Natural killer cell treated with Interleukin-12 subunit alpha and Interleukin-12 subunit beta and Interleukin-15 and Interleukin-18, amount 100 ng/mL, for 72 hours (primary cell): ENCODE measurements around the gene DOCK2. TPM values are rescaled to one million over a fixed set of nuclear protein-coding genes. Genes with fewer than 3 reads are reported as not detected.
A peak's percentile ranks its signal among the peaks of the same experiment; 100 is the strongest.
"Not testable (repeated sequence)": the region's sequence is repeated elsewhere in the genome, so short reads cannot be mapped to it uniquely, and the experiment has no call there.

Experiments
- ATAC-seq, 2 donors: fragments of 150-1000 bp; cut with Tn5 transposase in 1 of 2; sonication (Bioruptor Pico), chemical (Tn5 transposase) in 1 of 2; 2 replicates each; pipeline ENCODE4 v1.10.0; 2021
- DNase-seq: peaks from one replicate; pipeline ENCODE4 v3.0.0; 2022; ENCODE audit warnings: low spot score
- H3K27ac Mint-ChIP-seq, 2 donors: 1 replicate in 1 of 2; 2 replicates in 1 of 2; pipeline ENCODE4 v1.8.0; 2022; ENCODE audit warnings: mixed read lengths in 2 of 2, mild to moderate bottlenecking in 1 of 2, moderate library complexity in 1 of 2
- H3K27me3 Mint-ChIP-seq, 2 donors: 1 replicate in 1 of 2; 2 replicates in 1 of 2; pipeline ENCODE4 v1.8.0; 2022; ENCODE audit warnings: mixed read lengths in 2 of 2
- H3K36me3 Mint-ChIP-seq: one replicate; pipeline ENCODE4 v1.8.0; 2022; ENCODE audit warnings: mixed read lengths
- H3K4me1 Mint-ChIP-seq, 2 donors: 1 replicate in 1 of 2; 2 replicates in 1 of 2; pipeline ENCODE4 v1.8.0; 2022; ENCODE audit warnings: low read depth in 2 of 2, mixed read lengths in 2 of 2, mild to moderate bottlenecking in 1 of 2
- H3K4me3 Mint-ChIP-seq: one replicate; pipeline ENCODE4 v1.8.0; 2022; ENCODE audit warnings: mixed read lengths
- H3K9me3 Mint-ChIP-seq: 2 replicates; pipeline ENCODE4 v1.8.0; 2022; ENCODE audit warnings: mixed read lengths
- total RNA-seq, 2 donors: library from RNA; stranded (reverse); gene quantifications; one replicate each; pipeline ENCODE4 v1.2.3, GENCODE V29; 2022

DOCK2 gene
- total RNA-seq, 2 donors from 2014 or later, result 461 to 526 TPM

DNA sequence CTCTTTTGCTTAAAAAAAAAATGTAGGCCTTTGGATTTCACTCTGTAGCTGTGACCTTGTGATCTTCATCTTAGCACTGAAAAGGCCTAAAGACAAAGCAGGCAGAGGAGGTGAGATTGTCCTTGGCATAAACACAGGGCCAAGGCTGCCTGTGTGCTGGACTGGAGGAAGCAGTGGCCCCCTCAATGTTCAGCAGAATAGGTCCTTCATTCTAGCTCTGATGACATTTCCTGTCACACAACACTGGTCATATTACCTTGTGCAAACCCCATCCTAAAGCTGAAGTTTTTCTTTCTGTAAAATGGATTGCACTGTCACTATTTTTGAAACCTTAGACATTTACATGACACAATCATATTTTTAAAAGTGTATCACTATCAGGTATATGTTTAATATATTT, 195.8 kb downstream of the DOCK2 start:
- Mint-ChIP-seq H3K4me1 (peaks cover 41 to 47% of the 10 kb centered on the region in 2 donors), H3K9me3 (no peaks in the 10 kb centered on the region), H3K27me3 (no peaks in the 10 kb centered on the region), H3K36me3 (peaks cover 6% of the 10 kb centered on the region), H3K4me3 (no peak overlapping the region), H3K27ac (peak overlapping the region; percentile 11 to 66)
- ATAC-seq (peak in 1 of 2 donors; percentile 59), DNase-seq (no peak)

DNA sequence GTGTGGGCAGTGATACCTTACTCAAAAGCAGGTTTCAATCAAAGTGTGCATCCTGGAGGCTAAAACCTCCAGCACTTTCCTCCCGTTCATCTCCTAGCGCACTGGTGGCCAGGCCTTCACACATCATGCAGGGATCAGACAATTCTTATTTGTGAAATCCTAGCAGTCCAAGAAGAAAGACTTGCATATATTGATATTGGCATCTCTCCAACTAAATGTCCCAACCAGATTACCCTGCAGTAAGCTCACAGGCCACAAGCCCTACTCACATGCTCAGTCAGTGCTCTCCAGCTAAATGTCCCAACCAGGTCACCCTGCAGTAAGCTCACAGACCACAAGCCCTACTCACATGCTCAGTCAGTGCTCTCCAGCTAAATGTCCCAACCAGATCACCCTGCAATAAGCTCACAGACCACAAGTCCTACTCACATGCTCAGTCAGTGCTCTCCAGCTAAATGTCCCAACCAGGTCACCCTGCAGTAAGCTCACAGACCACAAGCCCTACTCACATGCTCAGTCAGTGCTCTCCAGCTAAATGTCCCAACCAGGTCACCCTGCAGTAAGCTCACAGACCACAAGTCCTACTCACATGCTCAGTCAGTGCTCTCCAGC, 196.7 kb downstream of the DOCK2 start:
- not testable (repeated sequence) for DNase-seq, H3K27me3 Mint-ChIP-seq, H3K4me3 Mint-ChIP-seq, H3K36me3 Mint-ChIP-seq, H3K9me3 Mint-ChIP-seq, ATAC-seq
- Mint-ChIP-seq H3K4me1 (peaks cover 38 to 46% of the 10 kb centered on the region in 2 donors), H3K27ac (peak overlapping the region; percentile 11 to 66)

DNA sequence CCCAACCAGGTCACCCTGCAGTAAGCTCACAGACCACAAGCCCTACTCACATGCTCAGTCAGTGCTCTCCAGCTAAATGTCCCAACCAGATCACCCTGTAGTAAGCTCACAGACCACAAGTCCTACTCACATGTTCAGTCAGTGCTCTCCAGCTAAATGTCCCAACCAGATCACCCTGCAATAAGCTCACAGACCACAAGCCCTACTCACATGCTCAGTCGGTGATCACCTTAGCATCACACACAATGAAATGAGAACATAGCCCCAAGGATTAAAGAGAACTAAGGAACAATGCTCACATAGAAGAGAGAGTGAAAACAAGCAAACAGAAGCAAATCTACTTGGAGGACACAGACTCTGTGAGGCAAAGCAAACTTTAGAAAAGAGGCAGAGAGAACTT, 197.5 kb downstream of the DOCK2 start:
- not testable (repeated sequence) for ATAC-seq, H3K9me3 Mint-ChIP-seq, H3K36me3 Mint-ChIP-seq, H3K27me3 Mint-ChIP-seq, DNase-seq
- peak overlapping the region; percentile 6 for H3K4me3 Mint-ChIP-seq
- peaks cover 36 to 44% of the 10 kb centered on the region in 2 donors for H3K4me1 Mint-ChIP-seq
- peak overlapping the region in 1 of 2 donors; percentile 44 for H3K27ac Mint-ChIP-seq

DNA sequence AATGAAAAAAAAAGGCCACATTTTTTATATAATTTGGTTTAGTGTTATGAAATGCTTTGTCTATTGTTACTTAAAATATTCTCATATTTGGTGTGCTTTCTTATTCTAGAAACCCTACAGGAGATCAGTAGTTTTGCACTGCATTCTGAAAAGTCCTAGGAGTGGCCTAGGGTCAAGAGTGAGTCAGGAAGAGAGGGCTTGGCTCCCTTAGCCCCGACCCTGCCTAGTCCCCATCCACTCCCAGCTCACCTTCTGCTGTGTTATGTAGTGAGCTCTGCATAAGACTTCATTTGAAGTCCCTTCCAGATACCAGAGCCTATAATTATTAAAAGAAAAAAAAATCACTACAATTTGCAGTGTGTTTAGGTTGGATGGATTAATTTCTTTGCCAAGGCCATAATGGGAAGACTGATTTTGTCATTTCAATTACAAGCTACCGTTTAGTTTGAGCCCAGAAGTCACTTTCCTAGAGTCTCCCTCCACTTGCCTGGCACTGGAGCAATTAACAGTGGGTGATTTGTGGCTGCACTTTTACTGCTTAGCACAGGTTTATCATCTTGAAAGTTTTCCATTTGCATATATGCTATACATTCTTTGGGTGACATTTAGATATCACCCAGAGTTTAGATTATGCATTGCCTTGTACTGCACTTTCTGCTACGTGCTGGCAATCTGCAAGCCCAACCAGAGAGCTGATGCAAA, 199.9 kb downstream of the DOCK2 start:
- H3K27ac Mint-ChIP-seq, result no peak overlapping the region
- peaks cover 29% of the 10 kb centered on the region for H3K36me3 Mint-ChIP-seq
- H3K4me3 Mint-ChIP-seq, result no peak overlapping the region
- H3K9me3 Mint-ChIP-seq, result no peaks in the 10 kb centered on the region
- peaks cover 30 to 35% of the 10 kb centered on the region in 2 donors for H3K4me1 Mint-ChIP-seq
- no peak for ATAC-seq
- DNase-seq, result no peak
- H3K27me3 Mint-ChIP-seq, result no peaks in the 10 kb centered on the region

DNA sequence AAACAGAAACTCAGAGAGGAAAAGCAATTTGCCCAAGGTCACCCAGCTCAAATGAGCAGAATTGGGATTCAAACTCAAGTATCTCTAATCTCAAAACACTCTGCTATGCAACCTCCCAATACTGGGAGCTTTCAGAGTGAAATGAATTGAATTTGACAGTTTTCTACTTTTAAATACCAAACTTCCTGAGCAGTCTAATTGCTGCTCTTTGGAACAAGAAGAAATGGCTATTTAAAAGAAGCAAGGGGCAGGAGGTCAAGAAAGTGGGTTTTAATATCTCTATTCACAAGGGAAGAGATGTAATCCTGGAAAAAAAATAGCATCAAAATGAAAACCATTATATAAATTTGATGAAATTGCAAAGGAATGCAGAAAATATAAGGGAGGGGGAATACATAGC, 200.6 kb downstream of the DOCK2 start:
- no peak overlapping the region for H3K4me3 Mint-ChIP-seq
- DNase-seq (no peak), ATAC-seq (no peak)
- peak overlapping the region; percentile 7 for H3K27ac Mint-ChIP-seq
- H3K27me3 Mint-ChIP-seq, result no peaks in the 10 kb centered on the region
- H3K4me1 Mint-ChIP-seq, result peaks cover 26 to 28% of the 10 kb centered on the region in 2 donors
- peaks cover 34% of the 10 kb centered on the region for H3K36me3 Mint-ChIP-seq
- no peaks in the 10 kb centered on the region for H3K9me3 Mint-ChIP-seq

DNA sequence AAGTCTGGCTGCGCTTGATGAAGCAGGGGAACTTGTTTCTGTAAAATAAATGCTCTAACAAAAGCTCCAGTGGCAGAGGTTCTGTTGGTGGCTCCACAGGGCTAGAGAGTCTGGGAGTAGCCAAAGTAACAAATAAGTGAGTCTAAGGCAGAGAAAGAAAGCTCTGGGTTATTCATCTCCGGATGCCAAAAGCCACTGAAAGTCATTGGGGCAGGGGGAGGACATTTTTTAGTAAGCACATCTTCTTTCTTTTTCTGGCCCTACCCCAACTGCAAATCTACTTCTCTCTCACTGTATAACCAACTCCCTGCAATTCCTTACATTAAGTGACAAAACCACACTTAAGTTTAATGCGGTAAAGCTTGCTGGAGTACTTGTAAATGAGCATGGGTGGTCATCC, 201.6 kb downstream of the DOCK2 start:
- H3K27ac Mint-ChIP-seq, result peak overlapping the region; percentile 7
- no peaks in the 10 kb centered on the region for H3K9me3 Mint-ChIP-seq
- no peaks in the 10 kb centered on the region for H3K27me3 Mint-ChIP-seq
- ATAC-seq (peak in 1 of 2 donors; percentile 83), DNase-seq (no peak)
- peaks cover 38% of the 10 kb centered on the region for H3K36me3 Mint-ChIP-seq
- peaks cover 19 to 22% of the 10 kb centered on the region in 2 donors for H3K4me1 Mint-ChIP-seq
- H3K4me3 Mint-ChIP-seq, result peak overlapping the region; percentile 29

DNA sequence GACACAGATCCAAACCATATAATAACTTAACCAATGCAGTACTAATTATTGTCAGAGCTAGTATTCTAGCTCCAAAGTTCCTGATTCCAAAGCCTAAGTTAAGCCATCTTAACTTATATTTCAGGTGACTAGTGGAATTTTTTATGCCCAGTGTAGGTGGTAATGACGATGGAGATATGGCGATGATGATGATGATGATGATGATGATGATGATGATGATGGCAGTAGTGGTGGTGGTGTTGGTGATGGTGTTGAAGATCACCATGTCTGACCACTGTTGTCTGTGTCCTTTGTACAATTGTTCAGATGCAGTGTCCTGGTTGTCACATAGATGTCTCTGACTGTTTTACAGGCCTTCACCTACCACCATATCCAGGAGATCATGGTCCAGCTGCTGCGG, 203.3 kb downstream of the DOCK2 start:
- ATAC-seq (no peak), DNase-seq (no peak)
- Mint-ChIP-seq H3K4me3 (no peak overlapping the region), H3K27ac (no peak overlapping the region), H3K4me1 (peaks cover 21 to 27% of the 10 kb centered on the region in 2 donors), H3K36me3 (peaks cover 32% of the 10 kb centered on the region), H3K27me3 (no peaks in the 10 kb centered on the region), H3K9me3 (no peaks in the 10 kb centered on the region)

DNA sequence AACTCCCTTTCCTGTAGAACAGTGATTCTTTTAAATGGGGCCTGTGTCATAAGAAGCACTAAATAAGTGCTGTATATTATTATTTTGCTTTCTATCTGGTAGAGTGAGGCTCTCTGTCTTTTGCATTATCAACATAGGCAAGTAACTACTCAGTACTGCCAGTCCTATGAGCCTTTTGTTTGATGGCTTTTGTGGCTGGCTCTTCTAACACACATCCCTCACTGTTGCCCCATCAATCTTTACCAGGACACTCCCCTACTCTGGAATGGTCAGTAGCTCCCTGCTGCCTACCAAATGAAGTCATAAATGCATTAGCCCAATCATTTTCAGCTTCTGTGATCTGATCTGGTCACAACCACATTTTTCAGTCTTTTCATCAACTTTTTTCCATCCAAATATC, 205.6 kb downstream of the DOCK2 start:
- H3K36me3 Mint-ChIP-seq, result peaks cover 37% of the 10 kb centered on the region
- DNase-seq (no peak), ATAC-seq (no peak)
- no peak overlapping the region for H3K4me3 Mint-ChIP-seq
- no peaks in the 10 kb centered on the region for H3K9me3 Mint-ChIP-seq
- no peaks in the 10 kb centered on the region for H3K27me3 Mint-ChIP-seq
- H3K27ac Mint-ChIP-seq, result no peak overlapping the region
- H3K4me1 Mint-ChIP-seq, result peaks cover 17 to 29% of the 10 kb centered on the region in 2 donors

DNA sequence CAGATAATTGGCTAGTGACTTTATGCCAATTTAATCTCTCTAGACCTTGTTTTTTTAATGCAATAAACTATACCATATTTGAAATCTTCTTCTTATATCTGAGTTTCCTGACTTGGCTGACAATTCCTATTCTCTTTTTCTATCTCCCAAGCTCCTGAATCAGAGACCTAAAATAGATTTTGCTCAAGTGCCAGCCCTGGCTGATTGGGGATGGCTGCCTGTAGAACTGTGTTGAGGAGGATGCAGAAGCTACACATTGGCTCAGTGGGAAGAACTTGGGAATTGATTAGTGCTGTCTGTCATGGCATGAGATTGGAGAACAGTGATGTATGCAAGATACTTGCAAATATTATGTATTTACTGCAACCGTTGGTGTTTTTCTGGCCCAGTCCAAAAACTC, 210.4 kb downstream of the DOCK2 start:
- Mint-ChIP-seq H3K4me1 (peaks cover 13 to 28% of the 10 kb centered on the region in 2 donors), H3K36me3 (peaks cover 47% of the 10 kb centered on the region), H3K9me3 (peaks cover 7% of the 10 kb centered on the region), H3K4me3 (no peak overlapping the region), H3K27ac (no peak overlapping the region), H3K27me3 (no peaks in the 10 kb centered on the region)
- ATAC-seq, result no peak
- no peak for DNase-seq

DNA sequence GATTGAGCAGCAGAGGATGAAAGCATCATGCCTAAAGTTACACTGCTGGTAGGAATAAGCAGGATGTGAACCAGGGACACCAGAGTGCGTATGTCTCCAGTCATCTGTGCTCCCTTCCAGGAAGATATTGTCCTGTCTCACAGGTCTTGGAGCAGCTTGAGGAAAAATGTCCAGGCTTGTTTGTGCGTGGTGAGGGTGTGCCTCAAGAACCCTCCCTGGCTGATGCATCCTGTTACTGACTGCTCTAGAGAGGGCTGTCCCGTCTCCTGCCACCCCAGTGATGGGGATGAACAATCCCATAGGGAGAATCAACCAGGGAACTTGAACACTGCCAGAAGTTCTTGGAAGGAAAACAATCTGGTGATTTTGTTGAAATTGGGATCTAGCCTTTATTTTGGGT, 211.2 kb downstream of the DOCK2 start:
- Mint-ChIP-seq H3K9me3 (peaks cover 7% of the 10 kb centered on the region), H3K27ac (no peak overlapping the region), H3K27me3 (no peaks in the 10 kb centered on the region), H3K4me3 (no peak overlapping the region), H3K4me1 (peaks cover 13 to 30% of the 10 kb centered on the region in 2 donors), H3K36me3 (peaks cover 48% of the 10 kb centered on the region)
- no peak for ATAC-seq
- no peak for DNase-seq

DNA sequence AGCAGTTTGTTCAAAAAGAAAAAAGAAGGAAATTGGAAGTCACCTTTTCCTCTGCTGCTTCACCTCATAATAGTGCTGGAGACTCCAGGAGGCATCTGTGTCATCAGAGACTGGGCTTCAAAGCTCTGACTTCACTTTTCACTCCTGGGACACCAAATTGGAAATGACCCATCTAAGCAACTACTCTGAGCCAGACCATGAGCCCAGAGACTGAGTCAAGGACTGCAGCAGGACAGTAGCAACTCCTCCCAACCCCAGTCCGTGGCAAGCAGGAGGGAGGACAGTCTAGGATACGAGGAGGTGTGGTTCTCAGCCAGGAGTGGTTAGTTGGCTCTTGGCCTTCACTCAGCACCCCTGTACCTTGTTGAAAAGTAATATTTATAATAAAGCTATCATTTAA, 211.7 kb downstream of the DOCK2 start:
- ATAC-seq (no peak), DNase-seq (no peak)
- peaks cover 7% of the 10 kb centered on the region for H3K9me3 Mint-ChIP-seq
- no peak overlapping the region for H3K4me3 Mint-ChIP-seq
- no peaks in the 10 kb centered on the region for H3K27me3 Mint-ChIP-seq
- H3K27ac Mint-ChIP-seq, result no peak overlapping the region
- H3K4me1 Mint-ChIP-seq, result peaks cover 13 to 32% of the 10 kb centered on the region in 2 donors
- H3K36me3 Mint-ChIP-seq, result peaks cover 49% of the 10 kb centered on the region

DNA sequence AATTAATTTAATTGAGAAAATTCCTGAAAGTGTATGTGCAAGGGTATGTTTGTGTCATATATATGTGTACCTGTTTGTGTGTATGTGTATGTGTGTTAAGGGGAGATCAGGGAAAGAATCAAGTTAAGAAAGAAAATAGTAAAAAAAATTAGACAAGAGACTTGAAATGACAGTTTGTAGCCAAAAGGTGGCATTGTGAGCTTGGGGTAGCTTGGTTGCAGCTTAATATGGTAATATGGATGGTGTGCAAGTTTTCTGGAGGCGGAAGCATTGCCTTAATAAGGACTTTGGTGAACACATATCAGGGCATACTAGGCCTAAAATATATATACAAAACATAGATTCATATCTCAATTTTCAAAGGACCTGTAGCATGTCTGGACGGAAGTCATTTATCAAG, 213.3 kb downstream of the DOCK2 start:
- H3K27me3 Mint-ChIP-seq, result no peaks in the 10 kb centered on the region
- H3K4me3 Mint-ChIP-seq, result no peak overlapping the region
- peaks cover 8 to 25% of the 10 kb centered on the region in 2 donors for H3K4me1 Mint-ChIP-seq
- no peak overlapping the region for H3K27ac Mint-ChIP-seq
- ATAC-seq (no peak), DNase-seq (no peak)
- peaks cover 51% of the 10 kb centered on the region for H3K36me3 Mint-ChIP-seq
- H3K9me3 Mint-ChIP-seq, result peaks cover 7% of the 10 kb centered on the region

DNA sequence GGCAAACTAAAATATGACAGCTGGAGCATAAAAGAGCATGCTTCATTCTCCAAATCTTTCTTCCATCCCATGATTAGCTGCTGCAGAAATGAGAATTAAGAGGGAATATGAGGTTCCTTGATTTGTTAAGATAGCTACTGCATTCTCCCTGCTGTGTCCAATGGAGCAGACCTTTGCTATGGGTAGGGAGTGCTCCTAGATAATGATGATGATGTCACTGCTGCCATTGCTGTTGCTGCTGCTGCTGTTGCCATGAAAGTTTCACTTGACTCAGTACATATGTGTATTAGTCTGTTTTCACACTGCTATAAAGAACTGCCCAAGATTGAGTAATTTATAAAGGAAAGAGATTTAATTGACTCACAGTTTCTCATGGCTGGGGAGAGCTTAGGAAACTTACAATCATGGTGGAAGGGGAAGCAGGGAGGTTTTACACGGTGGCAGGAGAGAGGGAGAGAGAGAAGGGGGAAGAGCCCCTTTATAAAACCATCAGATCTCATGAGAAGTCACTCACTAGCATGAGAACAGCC, 214.3 kb downstream of the DOCK2 start:
- Mint-ChIP-seq H3K27ac (no peak overlapping the region), H3K36me3 (peaks cover 56% of the 10 kb centered on the region), H3K9me3 (peaks cover 7% of the 10 kb centered on the region), H3K27me3 (no peaks in the 10 kb centered on the region), H3K4me1 (peaks cover 14 to 28% of the 10 kb centered on the region in 2 donors), H3K4me3 (no peak overlapping the region)
- DNase-seq (no peak), ATAC-seq (no peak)

DNA sequence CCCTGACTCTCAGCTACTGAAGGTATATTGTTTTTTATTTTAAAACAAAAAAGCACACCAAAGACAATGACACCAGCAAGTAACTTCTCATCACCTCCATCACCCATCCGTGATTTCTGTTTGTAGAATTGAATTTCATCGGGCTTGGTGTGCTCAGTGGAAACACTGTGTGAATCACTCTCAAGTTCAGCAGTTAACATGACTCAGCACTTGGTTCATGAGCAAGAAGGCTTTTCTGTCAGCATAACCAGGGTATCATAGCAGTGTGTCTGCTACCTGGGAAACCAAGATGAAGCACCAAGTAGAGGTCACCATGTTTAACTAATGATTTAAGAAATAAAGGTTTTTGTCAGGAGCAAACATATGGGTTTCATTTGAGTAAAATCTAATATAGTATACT, 219.5 kb downstream of the DOCK2 start:
- peaks cover 22% of the 10 kb centered on the region for H3K36me3 Mint-ChIP-seq
- H3K4me3 Mint-ChIP-seq, result no peak overlapping the region
- no peak overlapping the region for H3K27ac Mint-ChIP-seq
- DNase-seq (no peak), ATAC-seq (peak in 1 of 2 donors; percentile 61)
- peaks cover under 1% of the 10 kb centered on the region for H3K9me3 Mint-ChIP-seq
- H3K27me3 Mint-ChIP-seq, result no peaks in the 10 kb centered on the region
- peaks cover 45 to 47% of the 10 kb centered on the region in 2 donors for H3K4me1 Mint-ChIP-seq
